ENCODE data around the gene CHD9.

DNA sequence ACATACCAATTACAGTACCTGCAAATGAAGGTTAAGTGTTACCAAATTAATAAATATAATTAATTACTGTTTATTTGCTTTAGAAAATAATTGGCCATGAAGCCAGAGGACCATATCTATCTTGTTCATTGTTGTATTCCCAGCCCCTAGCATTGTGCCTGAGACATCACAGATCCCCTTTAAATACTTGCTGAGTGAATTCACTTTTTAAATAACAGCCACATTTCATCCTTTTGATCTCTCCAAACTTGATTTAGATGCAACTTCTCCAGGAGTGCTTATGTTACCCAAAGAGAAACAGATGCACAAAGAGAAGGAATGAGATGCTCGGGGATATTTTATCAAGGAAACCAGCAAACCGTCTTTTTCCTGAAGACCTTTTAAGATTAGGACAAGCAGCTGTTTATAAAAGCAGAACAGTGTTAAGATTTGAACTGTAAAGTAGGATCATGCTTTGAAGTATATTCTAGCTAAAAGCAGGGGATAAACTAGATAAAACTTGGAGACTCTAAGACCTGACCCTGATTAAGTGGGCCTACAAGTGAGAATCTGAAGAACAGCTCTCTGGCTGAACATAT lies 66.3 kb downstream of the CHD9 start:
- TF ChIP-seq, protein P1, sequence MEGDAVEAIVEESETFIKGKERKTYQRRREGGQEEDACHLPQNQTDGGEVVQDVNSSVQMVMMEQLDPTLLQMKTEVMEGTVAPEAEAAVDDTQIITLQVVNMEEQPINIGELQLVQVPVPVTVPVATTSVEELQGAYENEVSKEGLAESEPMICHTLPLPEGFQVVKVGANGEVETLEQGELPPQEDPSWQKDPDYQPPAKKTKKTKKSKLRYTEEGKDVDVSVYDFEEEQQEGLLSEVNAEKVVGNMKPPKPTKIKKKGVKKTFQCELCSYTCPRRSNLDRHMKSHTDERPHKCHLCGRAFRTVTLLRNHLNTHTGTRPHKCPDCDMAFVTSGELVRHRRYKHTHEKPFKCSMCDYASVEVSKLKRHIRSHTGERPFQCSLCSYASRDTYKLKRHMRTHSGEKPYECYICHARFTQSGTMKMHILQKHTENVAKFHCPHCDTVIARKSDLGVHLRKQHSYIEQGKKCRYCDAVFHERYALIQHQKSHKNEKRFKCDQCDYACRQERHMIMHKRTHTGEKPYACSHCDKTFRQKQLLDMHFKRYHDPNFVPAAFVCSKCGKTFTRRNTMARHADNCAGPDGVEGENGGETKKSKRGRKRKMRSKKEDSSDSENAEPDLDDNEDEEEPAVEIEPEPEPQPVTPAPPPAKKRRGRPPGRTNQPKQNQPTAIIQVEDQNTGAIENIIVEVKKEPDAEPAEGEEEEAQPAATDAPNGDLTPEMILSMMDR (IDR thresholded peaks at IDR 0.05; ENCODE audit: insufficient read depth, low read length, poor library complexity, severe bottlenecking): no peak
- TF ChIP-seq EZH2phosphoT487 (conservative IDR thresholded peaks at IDR 0.05; ENCODE audit: low read length): no peak
